Stimulated activated CD8-positive, alpha-beta memory T cell treated with anti-CD3 and anti-CD28 coated beads, Interleukin-7, amount 100 ng/mL, for 48 hours (primary cell): ENCODE results near the gene NAPEPLD.
"Not testable (repeated sequence)": the region's sequence is repeated elsewhere in the genome, so short reads cannot be mapped to it uniquely, and the experiment has no call there.

Experiments
- DNase-seq, 2 donors: peaks; one replicate each; pipeline ENCODE4 v3.0.0-alpha.2; 2020; ENCODE audit warnings: low read depth in 1 of 2; ENCODE audit errors: extremely low read depth in 1 of 2

NAPEPLD gene

GRCh38 chr7:103148131-103148993, 537 bp downstream of the NAPEPLD start:
- DNase-seq: no peak

- not testable (repeated sequence) for DNase-seq
Measured at GRCh38 chr7:103144754-103145153, 4.1 kb downstream of the NAPEPLD start.

- no peak for DNase-seq
Measured at GRCh38 chr7:103143868-103144267, 5.0 kb downstream of the NAPEPLD start.

- no peak for DNase-seq
Measured at GRCh38 chr7:103142494-103142893, 6.4 kb downstream of the NAPEPLD start.

- DNase-seq: no peak
Measured at GRCh38 chr7:103141753-103142404, 7.0 kb downstream of the NAPEPLD start.

GRCh38 chr7:103140685-103141084, 8.2 kb downstream of the NAPEPLD start:
- DNase-seq: no peak

- no peak for DNase-seq
Measured at GRCh38 chr7:103140061-103140460, 8.8 kb downstream of the NAPEPLD start.

GRCh38 chr7:103134836-103135554, 13.9 kb downstream of the NAPEPLD start:
- DNase-seq: no peak

GRCh38 chr7:103132995-103133688, 15.8 kb downstream of the NAPEPLD start:
- no peak for DNase-seq

- no peak for DNase-seq
Measured at GRCh38 chr7:103130901-103131624, 17.8 kb downstream of the NAPEPLD start.

- DNase-seq: no peak
Measured at GRCh38 chr7:103129702-103130549, 19.0 kb downstream of the NAPEPLD start.

- no peak for DNase-seq
Measured at GRCh38 chr7:103127006-103127405, 21.9 kb downstream of the NAPEPLD start.

GRCh38 chr7:103124429-103124979, 24.4 kb downstream of the NAPEPLD start:
- DNase-seq: no peak

GRCh38 chr7:103123529-103123928, 25.4 kb downstream of the NAPEPLD start:
- no peak for DNase-seq

- DNase-seq: no peak
Measured at GRCh38 chr7:103121641-103122040, 27.3 kb downstream of the NAPEPLD start.

GRCh38 chr7:103120362-103120761, 28.5 kb downstream of the NAPEPLD start:
- DNase-seq: no peak

- DNase-seq: no peak
Measured at GRCh38 chr7:103119791-103120291, 29.1 kb downstream of the NAPEPLD start.

- DNase-seq: no peak
Measured at GRCh38 chr7:103117465-103117864, 31.4 kb downstream of the NAPEPLD start.

- no peak for DNase-seq
Measured at GRCh38 chr7:103116991-103117390, 31.9 kb downstream of the NAPEPLD start.
